Endodermal cell (in vitro differentiated cells): Measurements from ENCODE around the gene NPB. TPM values are rescaled to one million over a fixed set of nuclear protein-coding genes. Genes with fewer than 3 reads are reported as not detected.

Experiments used
- DNase-seq: peaks from one replicate; pipeline ENCODE4 v3.0.0-alpha.2; 2017
- H3K27ac ChIP-seq: 2 replicates; pipeline ENCODE4 v1.5.1; 2013; ENCODE audit warnings: mild to moderate bottlenecking, low read depth, low read length, moderate library complexity
- H3K27me3 ChIP-seq: 2 replicates; pipeline ENCODE4 v1.6.1; 2013; ENCODE audit warnings: mild to moderate bottlenecking, low read length, moderate library complexity; ENCODE audit not compliant: insufficient read depth, control insufficient read depth, poor library complexity, severe bottlenecking
- H3K36me3 ChIP-seq: 2 replicates; pipeline ENCODE4 v1.7.0; 2013; ENCODE audit warnings: mild to moderate bottlenecking, low read length, moderate library complexity; ENCODE audit not compliant: control insufficient read depth, insufficient read depth
- H3K4me1 ChIP-seq: one replicate; pipeline ENCODE4 v1.7.0; 2013; ENCODE audit warnings: low read length; ENCODE audit not compliant: control insufficient read depth, insufficient read depth
- H3K4me3 ChIP-seq: 2 replicates; pipeline ENCODE4 v1.5.1; 2013; ENCODE audit warnings: mild to moderate bottlenecking, low read length, moderate library complexity
- H3K9ac ChIP-seq: 2 replicates; pipeline ENCODE4 v1.6.1; 2013; ENCODE audit warnings: mild to moderate bottlenecking, low read length, moderate library complexity; ENCODE audit not compliant: poor library complexity, severe bottlenecking; ENCODE audit errors: extremely low read depth
- H3K9me3 ChIP-seq: 2 replicates; pipeline ENCODE4 v1.6.1; 2013; ENCODE audit warnings: mild to moderate bottlenecking, low read length, moderate library complexity; ENCODE audit not compliant: control insufficient read depth
- H3K27ac Mint-ChIP-seq: 2 replicates; pipeline ENCODE4 v1.8.0; 2020; ENCODE audit warnings: mixed read lengths
- H3K27me3 Mint-ChIP-seq: 2 replicates; pipeline ENCODE4 v1.8.0; 2021; ENCODE audit warnings: mild to moderate bottlenecking, mixed read lengths; ENCODE audit not compliant: insufficient read depth
- H3K36me3 Mint-ChIP-seq: 2 replicates; pipeline ENCODE4 v1.8.0; 2020; ENCODE audit warnings: low read depth, mixed read lengths
- H3K4me1 Mint-ChIP-seq: 2 replicates; pipeline ENCODE4 v1.8.0; 2020; ENCODE audit warnings: mixed read lengths
- H3K4me3 Mint-ChIP-seq: 2 replicates; pipeline ENCODE4 v1.8.0; 2020; ENCODE audit warnings: mild to moderate bottlenecking, moderate library complexity, mixed read lengths
- H3K9me3 Mint-ChIP-seq: 2 replicates; pipeline ENCODE4 v1.8.0; 2020; ENCODE audit warnings: mild to moderate bottlenecking, mixed read lengths
- CTCF ChIP-seq: fragments of 200-600 bp; sonication (generic); conservative IDR thresholded peaks from 2 replicates; pipeline ENCODE4 v1.5.0; 2021; ENCODE audit warnings: antibody characterized with exemption, mild to moderate bottlenecking
- WGBS, 2 experiments: methylation state at CpG; one replicate each; pipeline versions ENCODE4 v1.1.5 to v1.1.7; 2013; ENCODE audit warnings: missing lambda C conversion rate in 2 of 2, mixed read lengths in 1 of 2; ENCODE audit not compliant: insufficient coverage in 1 of 2, insufficient read length in 1 of 2; 5-methylcytosine and 5-hydroxymethylcytosine counted together
- total RNA-seq, 2 donors: library from RNA; stranded (reverse); fragmentation: NEBNext Ultra II Directional in 1 of 2; extraction: Animal tissue kit (Norgen Biotek cat#: 25700) in 1 of 2; gene quantifications; 2 replicates in 1 of 2; 3 replicates in 1 of 2; pipeline ENCODE4 v1.2.1, GENCODE V29; 2021

Gene NPB
- total RNA-seq, 2 donors from 2014 or later: 3.3 to 3.7 TPM

- Histone ChIP-seq H3K36me3 (peaks cover 65% of the 10 kb centered on the region), H3K4me3 (peak overlapping the region; percentile 99), H3K4me1 (peaks cover 8% of the 10 kb centered on the region), H3K9ac (peak overlapping the region; percentile 89), H3K27me3 (no peaks in the 10 kb centered on the region), H3K9me3 (no peaks in the 10 kb centered on the region), H3K27ac (no peak overlapping the region)
- DNase-seq: no peak
- H3K9me3 Mint-ChIP-seq: no peaks in the 10 kb centered on the region
- WGBS, 2 experiments: 72 to 73% methylated on average over 15 to 23 of the region's 23 CpGs
- H3K36me3 Mint-ChIP-seq: peaks cover 58% of the 10 kb centered on the region
- peak overlapping the region; percentile 85 for H3K27ac Mint-ChIP-seq
- no peak for TF ChIP-seq CTCF
- no peaks in the 10 kb centered on the region for H3K27me3 Mint-ChIP-seq
- H3K4me3 Mint-ChIP-seq: peak overlapping the region; percentile 77
- H3K4me1 Mint-ChIP-seq: peaks cover 9% of the 10 kb centered on the region
Observed at GRCh38 chr17:81858967-81859905, 42.8 kb upstream of the NPB start.

- peaks cover 65% of the 10 kb centered on the region for H3K36me3 ChIP-seq
- H3K4me3 ChIP-seq: peak within 1 kb of the TSS; percentile 99
- peaks cover 8% of the 10 kb centered on the region for H3K4me1 ChIP-seq
- peak within 1 kb of the TSS; percentile 75 for H3K27ac ChIP-seq
- TF ChIP-seq CTCF: no peak
- no peak for DNase-seq
- Mint-ChIP-seq H3K4me3 (peak within 1 kb of the TSS; percentile 77), H3K9me3 (no peaks in the 10 kb centered on the region), H3K27ac (peak within 1 kb of the TSS; percentile 97), H3K27me3 (no peaks in the 10 kb centered on the region), H3K4me1 (peaks cover 9% of the 10 kb centered on the region), H3K36me3 (peaks cover 50% of the 10 kb centered on the region)
- H3K27me3 ChIP-seq: no peaks in the 10 kb centered on the region
- 0 to 1% methylated on average over 52 to 95 of the region's 95 CpGs for WGBS, 2 experiments
- peak within 1 kb of the TSS; percentile 95 for H3K9ac ChIP-seq
- H3K9me3 ChIP-seq: no peaks in the 10 kb centered on the region
Observed at GRCh38 chr17:81859906-81860755, 41.9 kb upstream of the NPB start, which contains the start of gene P4HB. P4HB (minus strand) TSS chr17:81860535; CDS start chr17:81860471, 64 bp downstream.

GRCh38 chr17:81860756-81861568, 41.1 kb upstream of the NPB start:
- Histone ChIP-seq H3K9ac (peak overlapping the region; percentile 95), H3K27me3 (no peaks in the 10 kb centered on the region), H3K9me3 (no peaks in the 10 kb centered on the region), H3K4me1 (peaks cover 8% of the 10 kb centered on the region), H3K4me3 (peak overlapping the region; percentile 91), H3K36me3 (peaks cover 65% of the 10 kb centered on the region), H3K27ac (peak overlapping the region; percentile 69)
- WGBS, 2 experiments: 0% methylated on average over 40 to 74 of the region's 74 CpGs
- Mint-ChIP-seq H3K36me3 (peaks cover 48% of the 10 kb centered on the region), H3K9me3 (no peaks in the 10 kb centered on the region), H3K4me3 (peak overlapping the region; percentile 77), H3K27me3 (no peaks in the 10 kb centered on the region), H3K27ac (peak overlapping the region; percentile 97), H3K4me1 (peaks cover 9% of the 10 kb centered on the region)
- no peak for TF ChIP-seq CTCF
- DNase-seq: peak; percentile 100
